Measurements from ENCODE around the gene CYP24A1.

The CYP24A1 gene

GRCh38 chr20:54110457-54110856 is 63.3 kb downstream of the CYP24A1 start:
- DNase-seq, result no peak

DNA sequence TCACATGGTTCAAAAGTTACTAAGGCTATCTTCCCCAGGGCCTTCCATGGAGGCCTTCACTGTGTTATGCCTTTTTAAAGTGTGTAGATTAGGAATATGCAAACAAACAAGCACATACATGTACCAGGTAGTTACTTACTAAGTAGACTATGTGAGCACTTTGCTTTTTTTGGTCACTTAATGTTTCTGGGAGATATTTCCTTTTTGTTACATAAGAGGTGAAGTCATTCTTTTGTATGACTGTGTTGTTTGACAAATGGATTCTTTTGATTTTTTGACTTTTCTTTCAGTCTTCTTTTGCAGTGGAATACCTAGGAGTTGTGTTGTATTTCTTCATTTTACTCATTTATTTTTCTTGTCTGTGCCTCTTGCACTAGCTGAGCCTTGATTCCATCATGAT is 63.7 kb downstream of the CYP24A1 start:
- DNase-seq, result no peak

- DNase-seq, result no peak
Observed at GRCh38 chr20:54108817-54109216, 65.0 kb downstream of the CYP24A1 start.

- DNase-seq, result no peak
Observed at GRCh38 chr20:54108326-54108642, 65.5 kb downstream of the CYP24A1 start.

GRCh38 chr20:54107600-54108325 is 66.0 kb downstream of the CYP24A1 start:
- no peak for DNase-seq

- DNase-seq, result no peak
Observed at GRCh38 chr20:54107181-54107580, 66.6 kb downstream of the CYP24A1 start.

DNA sequence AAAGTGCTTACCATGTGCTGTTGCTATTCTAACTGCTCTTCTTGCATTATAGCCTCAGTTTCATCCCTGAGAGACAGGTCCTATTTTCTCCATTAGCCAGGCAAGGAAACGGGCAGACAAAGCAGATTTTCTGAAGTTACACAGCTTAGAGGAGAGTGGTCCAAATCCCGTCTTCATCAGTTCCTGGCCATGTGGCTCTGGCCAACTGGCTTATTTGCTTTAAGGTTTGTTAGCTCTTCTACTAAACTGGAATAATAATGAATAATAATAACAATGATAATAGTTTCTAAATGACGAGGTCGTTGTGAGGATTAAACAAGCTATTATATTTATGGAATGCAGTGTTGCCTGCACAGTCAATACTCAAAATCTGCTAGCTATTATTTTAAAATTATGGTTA is 67.6 kb downstream of the CYP24A1 start:
- no peak for DNase-seq

GRCh38 chr20:54105653-54106052 is 68.1 kb downstream of the CYP24A1 start:
- DNase-seq, result no peak

DNA sequence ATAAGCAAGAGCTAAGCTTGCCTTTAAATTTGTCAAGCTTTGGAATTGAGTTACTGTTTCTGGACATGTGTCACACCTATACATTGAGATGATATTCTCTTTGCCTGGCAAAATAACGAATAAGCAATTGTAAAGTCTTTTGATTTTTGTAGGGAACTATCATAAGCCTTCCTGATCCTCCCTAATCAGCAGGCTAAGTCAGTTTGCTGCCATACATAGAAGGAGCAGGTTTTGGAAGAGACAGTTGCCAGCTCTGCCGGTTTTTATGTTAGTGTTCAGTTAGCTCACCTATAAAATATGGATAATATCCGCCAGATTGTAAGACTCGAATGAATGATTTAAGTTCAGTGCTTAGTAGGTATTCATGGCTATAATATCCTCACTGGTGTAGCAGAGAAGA is 69.0 kb downstream of the CYP24A1 start:
- DNase-seq, result no peak

GRCh38 chr20:54103762-54104600 is 69.8 kb downstream of the CYP24A1 start:
- no peak for DNase-seq
